Measurements from ENCODE around the gene STEAP3.

The STEAP3 gene

DNA sequence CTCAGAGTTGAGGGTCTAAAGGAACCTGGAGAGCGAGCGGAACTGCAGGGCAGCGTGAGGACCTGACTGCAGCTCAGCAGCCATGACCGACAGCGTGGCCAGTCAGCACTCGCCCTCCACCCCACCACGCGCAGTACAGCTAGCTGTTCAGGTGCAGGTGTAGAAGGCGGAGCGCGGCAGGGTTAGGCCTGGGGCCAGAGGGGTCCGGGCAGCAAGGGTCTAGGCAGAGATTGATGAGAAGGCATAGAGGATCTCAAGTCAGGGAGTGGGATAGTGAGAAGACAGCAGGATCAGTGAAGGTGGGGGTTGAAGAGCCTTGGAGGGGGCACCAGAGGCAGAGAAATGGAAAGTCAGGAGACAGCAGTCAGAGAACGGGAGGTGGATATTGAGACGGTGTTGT, 71.0 kb downstream of the STEAP3 start:
- no peak for DNase-seq (ENCODE audit: low spot score)

DNA sequence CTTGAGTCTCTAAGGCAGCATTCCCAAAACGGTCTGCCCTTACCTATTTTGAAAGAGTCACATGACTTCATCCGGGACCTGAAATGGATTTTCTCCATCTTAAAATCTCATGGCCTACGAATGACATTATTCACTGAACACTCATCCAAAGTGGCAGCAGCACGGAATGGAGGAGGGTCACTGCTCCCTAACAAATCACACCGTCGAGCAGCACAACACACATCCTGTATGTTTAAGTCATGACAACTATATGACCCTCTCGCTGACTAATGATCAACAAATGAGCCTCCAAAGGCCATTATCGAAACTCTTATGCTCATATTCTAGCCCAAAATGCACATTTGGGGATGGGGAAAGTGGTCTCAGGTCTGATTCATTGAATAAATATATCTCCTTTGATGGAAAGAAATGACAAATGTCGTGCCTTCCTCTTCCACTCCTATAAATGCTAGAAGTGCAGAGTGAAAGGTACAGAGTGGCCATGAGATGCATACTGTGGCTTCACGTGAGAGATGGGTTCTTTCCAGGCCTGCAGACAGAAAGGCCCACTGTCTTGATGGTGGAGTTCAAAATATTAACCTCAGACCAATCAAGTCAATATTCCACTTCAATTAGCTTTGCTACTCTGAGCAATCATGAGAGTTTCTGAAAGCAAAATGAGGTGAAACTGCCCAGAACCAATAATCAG, 72.2 kb downstream of the STEAP3 start:
- DNase-seq (ENCODE audit: low spot score) = no peak

DNA sequence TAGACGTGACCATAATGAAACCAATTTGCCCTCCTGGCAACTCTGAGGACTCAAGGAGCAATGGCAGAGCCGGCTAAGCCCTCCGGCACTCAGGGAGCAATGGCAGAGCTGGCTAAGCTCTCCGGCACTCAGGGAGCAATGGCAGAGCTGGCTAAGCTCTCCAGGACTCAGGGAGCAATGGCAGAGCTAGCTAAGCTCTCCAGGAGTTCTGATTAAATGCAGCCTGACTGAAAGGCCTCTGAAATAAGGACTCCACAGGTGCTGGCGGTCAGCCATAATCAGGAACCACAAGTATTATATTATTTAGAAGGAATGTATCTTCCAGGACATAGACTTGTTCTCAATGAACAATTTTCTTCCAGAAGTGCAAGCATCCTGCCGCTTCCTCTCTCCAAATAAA, 77.8 kb downstream of the STEAP3 start:
- DNase-seq (ENCODE audit: low spot score) = no peak

DNA sequence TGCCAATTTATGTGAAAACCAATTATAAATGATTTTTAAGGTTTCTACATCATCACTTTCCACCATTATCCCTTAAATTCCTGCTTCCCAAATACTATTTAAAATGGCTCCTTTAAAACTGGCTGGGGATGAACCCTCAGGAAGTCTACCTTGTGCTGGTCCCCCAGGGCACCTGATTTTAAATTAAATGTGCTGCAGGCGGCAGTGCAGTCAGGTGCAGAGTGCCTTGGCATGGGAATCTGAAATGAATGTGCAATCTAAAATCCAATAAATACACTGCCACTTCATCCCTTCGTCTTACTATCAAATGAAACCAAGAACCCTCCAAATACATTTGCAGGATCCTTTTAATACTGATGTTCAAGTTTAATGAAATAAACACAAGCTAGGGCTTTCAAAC, 81.2 kb downstream of the STEAP3 start:
- DNase-seq (ENCODE audit: low spot score) = no peak

DNA sequence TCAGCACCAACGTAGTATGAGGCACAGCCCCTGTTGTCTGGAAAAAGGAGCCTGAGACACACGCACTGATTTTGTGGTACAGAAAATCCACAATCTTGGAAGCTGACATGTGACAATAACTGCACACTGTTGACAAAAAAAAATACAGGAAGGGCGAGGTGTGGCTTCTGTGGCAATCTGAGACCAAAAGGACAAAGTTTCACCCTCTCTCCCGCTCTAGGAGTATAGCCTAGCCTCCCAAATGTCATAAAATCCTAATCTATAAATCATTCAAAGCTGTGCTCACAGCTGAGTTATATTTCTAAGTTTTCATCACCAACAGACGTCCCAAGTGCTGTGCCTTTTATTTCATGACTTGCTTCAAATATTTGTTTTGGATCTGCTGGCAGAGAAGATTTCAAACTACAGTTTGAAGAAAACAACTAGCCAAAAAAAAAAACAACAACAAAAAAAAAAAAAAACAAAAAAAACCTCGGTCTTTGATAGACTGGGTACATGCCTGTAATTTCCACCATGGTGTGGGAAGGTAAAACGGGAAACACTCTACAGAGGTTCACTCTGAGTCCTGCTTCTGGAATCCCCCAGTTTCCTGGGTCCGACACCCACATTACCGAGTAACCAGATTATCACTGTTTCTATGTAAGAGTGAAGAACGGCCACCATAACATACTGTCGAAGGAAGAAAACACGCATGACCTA, 82.0 kb downstream of the STEAP3 start:
- no peak for DNase-seq (ENCODE audit: low spot score)

DNA sequence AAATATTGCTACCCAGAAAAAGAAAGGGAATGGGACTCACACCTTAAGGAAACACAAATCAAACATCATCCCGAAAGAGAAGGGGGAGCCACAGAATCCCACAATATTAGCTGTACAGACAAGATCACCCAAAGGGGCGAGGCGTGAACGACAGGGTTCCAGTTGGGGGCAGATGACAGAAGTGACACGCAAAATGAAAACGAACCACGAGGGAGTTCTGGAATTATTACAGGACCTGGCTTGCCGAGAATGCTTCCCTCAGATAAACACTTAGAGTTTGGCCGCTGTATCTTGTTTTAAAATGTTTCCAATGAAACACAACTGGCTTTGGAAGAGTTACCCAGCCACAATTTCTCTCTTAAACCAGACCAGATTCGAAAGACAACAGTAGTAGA, 82.6 kb downstream of the STEAP3 start:
- DNase-seq (ENCODE audit: low spot score) = no peak

DNA sequence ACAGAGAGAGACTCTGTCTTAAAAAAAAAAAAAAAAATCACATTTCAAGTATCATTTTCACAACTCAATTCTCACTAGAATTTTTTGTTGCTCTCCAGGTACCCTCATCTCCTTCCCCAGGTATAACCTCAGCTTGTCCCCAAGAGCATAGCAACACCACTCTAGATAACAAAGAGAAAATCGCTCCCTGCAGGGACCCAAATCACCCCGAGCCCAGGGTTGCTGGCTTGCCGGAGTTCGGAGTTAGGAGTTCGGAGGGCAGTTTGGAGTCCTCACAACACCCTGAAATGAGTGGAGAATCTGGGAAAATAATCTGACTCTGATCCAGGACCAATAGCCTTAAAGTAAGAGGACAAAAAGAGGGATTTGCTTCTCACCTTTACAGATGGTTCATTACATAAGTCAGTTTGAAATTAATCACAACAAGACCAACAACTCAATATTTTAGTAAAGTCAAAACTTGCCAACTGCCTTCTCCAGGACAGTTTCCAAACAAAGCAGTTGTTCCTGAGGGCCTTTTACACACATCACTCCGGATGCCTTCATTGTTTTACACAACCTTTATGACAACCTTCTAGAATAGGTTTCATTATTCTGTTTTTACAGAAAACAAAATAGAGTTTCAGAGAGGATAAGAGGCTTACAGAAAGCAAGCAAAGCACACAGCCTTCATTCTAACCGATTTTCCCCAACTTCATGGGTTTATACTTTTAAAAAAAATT, 83.9 kb downstream of the STEAP3 start:
- no peak for DNase-seq (ENCODE audit: low spot score)

DNA sequence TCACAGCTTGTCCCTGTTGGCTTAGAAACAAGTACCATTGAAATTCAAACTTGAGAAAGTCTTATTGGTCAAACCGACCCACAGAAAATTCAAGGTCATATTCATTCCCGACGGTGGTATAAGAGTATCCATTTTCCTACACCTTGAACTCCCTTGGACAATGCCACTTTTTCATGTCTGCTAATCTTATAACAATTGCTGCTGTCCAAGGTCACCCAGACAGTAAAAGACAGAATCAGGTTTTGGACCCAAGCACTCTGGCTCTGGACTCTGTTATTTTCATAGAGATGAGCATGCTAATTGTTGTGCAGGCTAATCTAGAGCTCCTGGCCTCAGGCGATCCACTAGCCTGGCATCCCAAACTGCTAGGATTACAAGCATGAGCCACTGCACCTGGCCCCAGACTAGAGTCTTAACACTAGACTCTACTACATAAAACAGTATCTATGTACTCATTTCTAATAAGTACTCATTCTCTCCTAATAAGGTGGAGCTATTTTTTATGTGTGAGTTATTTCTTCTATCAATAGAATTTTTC, 85.2 kb downstream of the STEAP3 start:
- DNase-seq (ENCODE audit: low spot score) = no peak

DNA sequence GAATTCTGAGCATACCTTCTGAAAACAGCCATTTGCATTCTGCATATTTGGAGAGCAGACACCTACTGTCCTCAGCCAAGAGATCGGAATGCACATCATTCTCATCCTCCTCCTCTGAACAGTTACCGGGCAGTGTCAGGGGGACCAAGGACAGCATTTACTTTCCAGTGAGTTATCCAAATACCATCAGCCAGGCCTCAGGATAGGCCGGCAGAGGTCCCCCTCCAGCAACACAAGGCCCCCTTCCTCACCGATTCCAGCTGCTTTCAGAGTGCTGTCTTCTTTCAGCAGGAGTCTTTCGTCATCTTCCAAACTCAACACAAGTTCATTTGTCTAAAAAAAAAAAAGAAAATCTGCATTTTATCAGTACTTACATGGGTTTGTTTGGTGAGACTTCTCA, 87.7 kb downstream of the STEAP3 start:
- no peak for DNase-seq (ENCODE audit: low spot score)

DNA sequence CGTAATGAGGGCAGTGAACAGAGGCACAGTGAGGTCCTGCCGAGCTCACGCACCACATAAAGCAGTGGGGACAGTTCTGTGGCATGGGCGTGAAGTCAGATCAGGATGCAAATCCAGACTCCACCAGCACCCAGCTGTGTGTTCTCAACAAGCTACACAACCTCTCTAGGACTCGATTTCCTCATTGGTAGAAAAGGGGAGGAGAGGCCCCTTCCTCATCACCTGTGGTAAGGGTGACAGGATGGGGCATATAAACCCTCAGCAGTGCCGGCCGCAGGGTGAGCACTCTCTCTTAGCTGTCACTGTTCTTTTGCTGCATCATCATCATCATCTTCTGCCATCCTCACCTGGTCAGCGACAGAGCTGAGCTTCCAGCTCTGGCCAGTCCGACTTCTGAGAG, 88.2 kb downstream of the STEAP3 start:
- DNase-seq (ENCODE audit: low spot score) = no peak
